GM19351 (cell line): ENCODE data around the gene GNAO1.

Experiments used
- ATAC-seq: cut with Tn5 transposase; IDR thresholded peaks from one replicate; pipeline ENCODE4 v1.9.1; 2021; ENCODE audit warnings: mild to moderate bottlenecking, moderate library complexity; ENCODE audit not compliant: unreplicated experiment

The GNAO1 gene

GRCh38 chr16:56356276-56357240 lies 165.3 kb downstream of the GNAO1 start:
- ATAC-seq: peak; percentile 91

GRCh38 chr16:56357241-56357764 lies 166.0 kb downstream of the GNAO1 start:
- ATAC-seq: no peak

GRCh38 chr16:56357765-56358322 lies 166.6 kb downstream of the GNAO1 start:
- no peak for ATAC-seq

- no peak for ATAC-seq
Observed at GRCh38 chr16:56360117-56361008, 169.1 kb downstream of the GNAO1 start.

- ATAC-seq: no peak
Observed at GRCh38 chr16:56362057-56362655, 170.9 kb downstream of the GNAO1 start.

GRCh38 chr16:56362706-56363105 lies 171.4 kb downstream of the GNAO1 start:
- ATAC-seq: no peak

GRCh38 chr16:56363181-56363716 lies 172.0 kb downstream of the GNAO1 start:
- ATAC-seq: no peak

- ATAC-seq: no peak
Observed at GRCh38 chr16:56363781-56364565, 172.7 kb downstream of the GNAO1 start.

GRCh38 chr16:56364865-56365264 lies 173.6 kb downstream of the GNAO1 start:
- no peak for ATAC-seq

GRCh38 chr16:56365552-56365951 lies 174.3 kb downstream of the GNAO1 start:
- no peak for ATAC-seq

GRCh38 chr16:56366945-56367344 lies 175.7 kb downstream of the GNAO1 start:
- no peak for ATAC-seq

- ATAC-seq: no peak
Observed at GRCh38 chr16:56367764-56368163, 176.5 kb downstream of the GNAO1 start.

- no peak for ATAC-seq
Observed at GRCh38 chr16:56368545-56368944, 177.3 kb downstream of the GNAO1 start.

GRCh38 chr16:56369202-56369601 lies 177.9 kb downstream of the GNAO1 start:
- ATAC-seq: no peak

GRCh38 chr16:56370185-56370874 lies 179.0 kb downstream of the GNAO1 start:
- no peak for ATAC-seq

GRCh38 chr16:56370875-56371659 lies 179.8 kb downstream of the GNAO1 start:
- no peak for ATAC-seq

GRCh38 chr16:56371660-56371937 lies 180.3 kb downstream of the GNAO1 start:
- no peak for ATAC-seq

- ATAC-seq: no peak
Observed at GRCh38 chr16:56372013-56372634, 180.8 kb downstream of the GNAO1 start.
